ENCODE data around the gene DTWD2. TPM values are rescaled to one million over a fixed set of nuclear protein-coding genes. Genes with fewer than 3 reads are reported as not detected.
"Not testable (repeated sequence)": the region's sequence is repeated elsewhere in the genome, so short reads cannot be mapped to it uniquely, and the experiment has no call there.

The DTWD2 gene
- total RNA-seq, 1 experiment from 2014 or later, result 10.1 TPM

GRCh38 chr5:118921866-118922265 is 66.5 kb downstream of the DTWD2 start:
- H3K9me3 Mint-ChIP-seq (ENCODE audit: unreplicated experiment), result no peaks in the 10 kb centered on the region
- POLR2A ChIA-PET, result no interaction called here
- DNase-seq (ENCODE audit: unreplicated experiment), result no peak
- H3K27ac Mint-ChIP-seq (ENCODE audit: low read depth, unreplicated experiment), result no peak overlapping the region
- no peaks in the 10 kb centered on the region for H3K27me3 Mint-ChIP-seq (ENCODE audit: insufficient read depth, unreplicated experiment)
- no peaks in the 10 kb centered on the region for H3K4me1 Mint-ChIP-seq (ENCODE audit: insufficient read depth, unreplicated experiment)
- no peaks in the 10 kb centered on the region for H3K36me3 Mint-ChIP-seq (ENCODE audit: insufficient read depth, unreplicated experiment)
- BruUV-seq (replicated peaks), result no TSS peak
- H3K4me3 Mint-ChIP-seq (ENCODE audit: unreplicated experiment), result no peak overlapping the region
- TF ChIP-seq CTCF (IDR thresholded peaks at IDR 0.05; ENCODE audit: unreplicated experiment), result no peak
- CTCF ChIA-PET, result interaction anchor here (0.5 kb wide), 1 partner anchor 651 kb away, joined by 4 read pairs; no protein-coding TSS in a partner anchor
- intact Hi-C loops (cut with micrococcal nuclease), result no loop called here

- ChIA-PET POLR2A (no interaction called here), CTCF (no interaction called here)
- TF ChIP-seq CTCF (IDR thresholded peaks at IDR 0.05; ENCODE audit: unreplicated experiment), result no peak
- intact Hi-C loops (cut with micrococcal nuclease), result no loop called here
- Mint-ChIP-seq H3K27ac (ENCODE audit: low read depth, unreplicated experiment) (no peak overlapping the region), H3K9me3 (ENCODE audit: unreplicated experiment) (no peaks in the 10 kb centered on the region), H3K36me3 (ENCODE audit: insufficient read depth, unreplicated experiment) (peaks cover 3% of the 10 kb centered on the region), H3K4me1 (ENCODE audit: insufficient read depth, unreplicated experiment) (no peaks in the 10 kb centered on the region), H3K4me3 (ENCODE audit: unreplicated experiment) (no peak overlapping the region), H3K27me3 (ENCODE audit: insufficient read depth, unreplicated experiment) (no peaks in the 10 kb centered on the region)
- no TSS peak for BruUV-seq (replicated peaks)
- no peak for DNase-seq (ENCODE audit: unreplicated experiment)
Observed at GRCh38 chr5:118919016-118919415, 69.3 kb downstream of the DTWD2 start.

GRCh38 chr5:118918232-118918631 is 70.1 kb downstream of the DTWD2 start:
- DNase-seq (ENCODE audit: unreplicated experiment), result no peak
- no TSS peak for BruUV-seq (replicated peaks)
- ChIA-PET POLR2A (no interaction called here), CTCF (no interaction called here)
- Mint-ChIP-seq H3K27me3 (ENCODE audit: insufficient read depth, unreplicated experiment) (no peaks in the 10 kb centered on the region), H3K4me3 (ENCODE audit: unreplicated experiment) (no peak overlapping the region), H3K4me1 (ENCODE audit: insufficient read depth, unreplicated experiment) (no peaks in the 10 kb centered on the region), H3K27ac (ENCODE audit: low read depth, unreplicated experiment) (no peak overlapping the region), H3K9me3 (ENCODE audit: unreplicated experiment) (no peaks in the 10 kb centered on the region), H3K36me3 (ENCODE audit: insufficient read depth, unreplicated experiment) (peaks cover 4% of the 10 kb centered on the region)
- intact Hi-C loops (cut with micrococcal nuclease), result no loop called here
- TF ChIP-seq CTCF (IDR thresholded peaks at IDR 0.05; ENCODE audit: unreplicated experiment), result no peak

DNA sequence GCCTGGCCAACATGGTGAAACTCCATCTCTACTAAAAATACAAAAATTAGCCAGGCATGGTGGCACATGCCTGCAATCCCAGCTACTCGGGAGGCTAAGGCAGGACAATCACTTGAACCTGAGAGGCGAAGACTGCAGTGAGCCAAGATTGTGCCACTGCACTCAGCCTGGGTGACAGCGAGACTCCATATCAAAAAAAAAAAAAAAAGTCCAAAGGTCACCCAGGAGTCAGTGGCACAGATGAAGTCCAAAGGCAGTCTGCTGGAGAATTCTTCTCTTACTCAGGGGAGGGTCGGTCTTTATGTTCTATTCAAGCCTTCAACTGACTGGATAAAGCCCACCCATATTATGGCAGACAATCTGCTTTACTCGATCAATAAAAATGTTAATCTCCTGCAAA is 80.8 kb downstream of the DTWD2 start:
- H3K4me3 Mint-ChIP-seq (ENCODE audit: unreplicated experiment); H3K36me3 Mint-ChIP-seq (ENCODE audit: insufficient read depth, unreplicated experiment); H3K9me3 Mint-ChIP-seq (ENCODE audit: unreplicated experiment); H3K27me3 Mint-ChIP-seq (ENCODE audit: insufficient read depth, unreplicated experiment); H3K4me1 Mint-ChIP-seq (ENCODE audit: insufficient read depth, unreplicated experiment); intact Hi-C loops (cut with micrococcal nuclease); BruUV-seq (replicated peaks); CTCF ChIA-PET; H3K27ac Mint-ChIP-seq (ENCODE audit: low read depth, unreplicated experiment); DNase-seq (ENCODE audit: unreplicated experiment): not testable (repeated sequence)
- POLR2A ChIA-PET, result interaction anchor here (0.7 kb wide), 1 partner anchor 49 kb away, joined by 3 read pairs; no protein-coding TSS in a partner anchor

GRCh38 chr5:118906947-118907346 is 81.4 kb downstream of the DTWD2 start:
- TF ChIP-seq CTCF (IDR thresholded peaks at IDR 0.05; ENCODE audit: unreplicated experiment), result no peak
- intact Hi-C loops (cut with micrococcal nuclease), result no loop called here
- Mint-ChIP-seq H3K27me3 (ENCODE audit: insufficient read depth, unreplicated experiment) (no peaks in the 10 kb centered on the region), H3K9me3 (ENCODE audit: unreplicated experiment) (no peaks in the 10 kb centered on the region), H3K4me3 (ENCODE audit: unreplicated experiment) (no peak overlapping the region), H3K4me1 (ENCODE audit: insufficient read depth, unreplicated experiment) (no peaks in the 10 kb centered on the region), H3K27ac (ENCODE audit: low read depth, unreplicated experiment) (no peak overlapping the region), H3K36me3 (ENCODE audit: insufficient read depth, unreplicated experiment) (no peaks in the 10 kb centered on the region)
- CTCF ChIA-PET, result no interaction called here
- no peak for DNase-seq (ENCODE audit: unreplicated experiment)
- POLR2A ChIA-PET, result no interaction called here
- no TSS peak for BruUV-seq (replicated peaks)

Measured in MCF 10A (cell line).